Upper lobe of right lung (tissue), 1 donor: ENCODE data around the gene GPR55. TPM values are rescaled to one million over a fixed set of nuclear protein-coding genes. Genes with fewer than 3 reads are reported as not detected.

Experiments
- ATAC-seq: fragments of 200-7000 bp; cut with Tn5 transposase; one replicate; pipeline ENCODE4 v1.9.1; 2020; ENCODE audit warnings: mild to moderate bottlenecking, moderate library complexity
- DNase-seq: peaks from one replicate; pipeline ENCODE4 v3.0.0-alpha.2; 2020
- H3K27ac ChIP-seq: fragments of 200-600 bp; one replicate; pipeline ENCODE4 v1.8.0; 2022
- H3K27me3 ChIP-seq: fragments of 200-600 bp; one replicate; pipeline ENCODE4 v1.8.0; 2022; ENCODE audit warnings: mild to moderate bottlenecking
- H3K36me3 ChIP-seq: fragments of 200-600 bp; one replicate; pipeline ENCODE4 v1.8.0; 2022
- H3K4me1 ChIP-seq: fragments of 200-600 bp; one replicate; pipeline ENCODE4 v1.8.0; 2022
- H3K4me3 ChIP-seq: fragments of 200-600 bp; one replicate; pipeline ENCODE4 v1.8.0; 2022; ENCODE audit warnings: mild to moderate bottlenecking
- H3K9me3 ChIP-seq: fragments of 200-600 bp; one replicate; pipeline ENCODE4 v1.8.0; 2022
- intact Hi-C: fragments of 100-400 bp; cut with DNase I; formaldehyde crosslinking; loops from one replicate; pipeline ENCODE4 v1.11.0; 2022
- total RNA-seq: library from RNA; stranded (reverse); fragmentation: NEBNext Ultra II Directional; extraction: Animal tissue kit (Norgen Biotek cat#: 25700); gene quantifications from one replicate; pipeline ENCODE4 v1.2.1, GENCODE V29; 2021
- TF ChIP-seq, protein P1 (sequence below): fragments of 200-600 bp; IDR thresholded peaks from one replicate; pipeline ENCODE4 v1.8.0; 2022; ENCODE audit warnings: antibody characterized with exemption
- donor health status: DM: no; HTN: yes; CAD: no; lungs with severe emphysema.

Gene GPR55
- total RNA-seq, 1 donor from 2014 or later = 1.2 TPM

DNA sequence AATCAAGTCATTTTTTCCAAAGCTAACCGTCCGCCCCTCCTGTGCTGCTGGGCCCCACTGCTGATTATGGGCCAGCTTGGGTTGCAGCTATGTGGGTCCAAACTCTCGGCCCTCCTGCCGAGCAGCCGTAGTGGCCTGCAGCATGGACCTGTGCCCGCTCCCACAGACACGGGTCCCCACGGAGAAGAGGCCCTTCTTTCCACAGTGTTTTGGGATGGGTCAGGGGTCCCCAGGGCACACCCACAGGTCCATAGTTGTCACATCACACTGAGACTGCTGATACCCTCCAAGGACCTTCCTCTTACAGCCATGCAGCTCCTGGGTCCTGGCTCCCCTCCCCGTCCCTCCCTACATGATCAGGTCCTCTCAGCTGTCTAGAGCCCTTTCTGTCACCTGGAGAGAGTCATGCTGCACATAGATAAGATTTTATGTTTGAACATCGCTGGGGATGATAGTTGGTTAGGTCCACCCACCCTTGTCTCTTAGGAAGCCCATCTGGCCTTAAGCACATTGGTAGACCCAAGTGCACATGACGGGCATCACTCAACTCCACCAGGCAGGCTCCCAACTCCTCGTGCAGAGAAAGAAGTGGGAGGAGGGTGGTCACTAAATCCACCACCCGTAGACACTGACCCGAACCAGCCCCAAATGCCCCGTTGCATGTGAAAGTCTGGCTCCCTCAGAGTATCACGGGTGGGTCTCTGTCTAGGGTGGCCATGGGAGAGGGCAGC is 17.5 kb downstream of the GPR55 start:
- no peak overlapping the region for H3K27ac ChIP-seq
- no peak for ATAC-seq
- TF ChIP-seq, protein P1, sequence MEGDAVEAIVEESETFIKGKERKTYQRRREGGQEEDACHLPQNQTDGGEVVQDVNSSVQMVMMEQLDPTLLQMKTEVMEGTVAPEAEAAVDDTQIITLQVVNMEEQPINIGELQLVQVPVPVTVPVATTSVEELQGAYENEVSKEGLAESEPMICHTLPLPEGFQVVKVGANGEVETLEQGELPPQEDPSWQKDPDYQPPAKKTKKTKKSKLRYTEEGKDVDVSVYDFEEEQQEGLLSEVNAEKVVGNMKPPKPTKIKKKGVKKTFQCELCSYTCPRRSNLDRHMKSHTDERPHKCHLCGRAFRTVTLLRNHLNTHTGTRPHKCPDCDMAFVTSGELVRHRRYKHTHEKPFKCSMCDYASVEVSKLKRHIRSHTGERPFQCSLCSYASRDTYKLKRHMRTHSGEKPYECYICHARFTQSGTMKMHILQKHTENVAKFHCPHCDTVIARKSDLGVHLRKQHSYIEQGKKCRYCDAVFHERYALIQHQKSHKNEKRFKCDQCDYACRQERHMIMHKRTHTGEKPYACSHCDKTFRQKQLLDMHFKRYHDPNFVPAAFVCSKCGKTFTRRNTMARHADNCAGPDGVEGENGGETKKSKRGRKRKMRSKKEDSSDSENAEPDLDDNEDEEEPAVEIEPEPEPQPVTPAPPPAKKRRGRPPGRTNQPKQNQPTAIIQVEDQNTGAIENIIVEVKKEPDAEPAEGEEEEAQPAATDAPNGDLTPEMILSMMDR = no peak
- H3K27me3 ChIP-seq = no peaks in the 10 kb centered on the region
- peak; percentile 41 for DNase-seq
- no peak overlapping the region for H3K4me3 ChIP-seq
- no peaks in the 10 kb centered on the region for H3K9me3 ChIP-seq
- H3K4me1 ChIP-seq = no peaks in the 10 kb centered on the region
- H3K36me3 ChIP-seq = no peaks in the 10 kb centered on the region
- intact Hi-C loops = loop anchor here (10.0 kb wide), 1 partner anchor 77 kb away; no protein-coding TSS in a partner anchor

DNA sequence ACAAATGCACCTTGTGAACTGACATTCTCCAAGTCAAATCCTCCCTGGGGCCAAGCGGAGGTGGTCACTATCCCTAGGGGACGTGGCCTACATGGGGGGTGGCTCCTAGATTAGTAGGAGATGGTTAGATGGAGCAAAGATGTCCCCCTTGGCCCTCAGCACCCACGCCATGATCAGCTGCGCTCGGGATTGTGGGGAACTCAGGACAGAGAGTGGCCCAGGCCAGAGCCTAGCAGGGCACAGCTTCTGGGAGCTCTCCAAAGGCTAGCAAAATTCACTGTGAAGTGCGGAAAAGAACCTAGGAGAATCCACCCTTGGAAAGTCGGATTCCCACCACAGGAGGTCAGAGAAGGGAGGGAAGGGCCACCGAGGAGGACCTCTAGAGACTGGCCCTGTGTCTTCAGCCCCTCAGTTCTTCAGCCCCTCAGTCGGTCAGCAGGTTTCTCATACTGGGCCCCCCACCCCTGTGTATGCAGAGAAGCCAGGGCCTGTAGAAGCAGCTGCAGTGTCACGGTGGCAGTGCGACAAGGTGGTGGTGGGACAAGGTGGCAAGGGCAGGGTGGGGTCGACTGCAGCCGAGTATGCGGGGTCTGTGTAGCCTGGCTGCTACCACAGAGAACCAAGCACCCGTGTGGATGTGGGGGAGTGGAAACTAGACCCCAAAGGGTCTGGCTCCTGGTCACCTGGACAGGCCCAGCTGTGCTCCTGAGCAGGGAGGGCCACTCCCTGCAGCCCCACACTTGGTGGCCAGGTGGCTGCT is 18.4 kb downstream of the GPR55 start:
- no peaks in the 10 kb centered on the region for H3K27me3 ChIP-seq
- no peaks in the 10 kb centered on the region for H3K36me3 ChIP-seq
- TF ChIP-seq, protein P1 = no peak
- DNase-seq (peak; percentile 43), ATAC-seq (no peak)
- no peaks in the 10 kb centered on the region for H3K9me3 ChIP-seq
- intact Hi-C loops = loop anchor here (10.0 kb wide), 1 partner anchor 78 kb away; no protein-coding TSS in a partner anchor
- no peak overlapping the region for H3K4me3 ChIP-seq
- no peaks in the 10 kb centered on the region for H3K4me1 ChIP-seq
- H3K27ac ChIP-seq = no peak overlapping the region

DNA sequence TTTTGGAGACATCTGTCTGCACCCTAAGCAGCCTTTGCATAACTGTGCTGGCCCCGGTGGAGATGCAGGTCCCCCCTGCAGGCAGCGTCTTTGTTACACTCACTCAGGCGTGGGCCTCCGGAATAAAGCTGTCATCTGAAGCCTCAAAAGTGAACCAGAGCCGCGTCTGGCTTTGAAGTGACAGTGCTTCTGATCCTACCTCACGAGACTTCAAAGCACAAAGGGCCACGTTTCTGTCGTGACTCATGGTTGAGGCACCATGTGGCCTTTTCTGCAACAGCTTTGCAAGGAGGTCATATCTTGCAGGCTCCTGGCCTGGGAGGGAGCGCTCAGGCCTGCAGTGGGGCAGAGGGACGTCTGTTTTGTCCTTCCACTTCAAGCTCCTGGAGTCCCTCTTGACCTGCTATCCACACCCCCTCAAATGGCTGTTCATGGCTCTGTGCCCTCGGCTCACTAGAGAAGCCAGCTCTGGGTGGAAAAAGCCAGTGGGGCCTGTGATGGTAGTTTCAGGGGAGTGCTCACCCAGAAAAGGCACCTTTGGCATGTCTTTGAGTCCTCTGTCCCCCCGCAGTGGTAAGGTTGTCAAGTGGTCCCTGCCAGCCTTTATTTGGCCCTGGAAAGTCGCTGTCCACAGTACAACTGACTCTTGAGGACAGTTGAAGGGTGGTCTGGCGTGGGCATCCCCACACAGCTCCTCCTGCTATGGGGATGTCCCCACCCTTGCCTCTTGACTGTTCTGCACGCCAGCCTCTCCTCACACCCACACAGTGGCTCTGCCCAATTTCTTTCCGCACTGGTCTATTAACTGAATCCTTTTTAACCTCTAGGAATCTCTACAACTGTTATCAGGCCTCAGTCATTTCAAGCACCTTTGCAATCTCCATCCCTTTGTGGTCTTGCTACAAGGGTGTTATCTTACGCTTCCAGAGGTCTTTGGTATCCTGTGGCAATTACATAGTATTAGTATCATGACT is 19.3 kb downstream of the GPR55 start:
- Histone ChIP-seq H3K27ac (no peak overlapping the region), H3K36me3 (no peaks in the 10 kb centered on the region), H3K4me1 (no peaks in the 10 kb centered on the region), H3K9me3 (no peaks in the 10 kb centered on the region), H3K4me3 (no peak overlapping the region), H3K27me3 (no peaks in the 10 kb centered on the region)
- DNase-seq (peak; percentile 42), ATAC-seq (no peak)
- intact Hi-C loops = loop anchor here (10.0 kb wide), 1 partner anchor 79 kb away; no protein-coding TSS in a partner anchor
- TF ChIP-seq, protein P1 = no peak

DNA sequence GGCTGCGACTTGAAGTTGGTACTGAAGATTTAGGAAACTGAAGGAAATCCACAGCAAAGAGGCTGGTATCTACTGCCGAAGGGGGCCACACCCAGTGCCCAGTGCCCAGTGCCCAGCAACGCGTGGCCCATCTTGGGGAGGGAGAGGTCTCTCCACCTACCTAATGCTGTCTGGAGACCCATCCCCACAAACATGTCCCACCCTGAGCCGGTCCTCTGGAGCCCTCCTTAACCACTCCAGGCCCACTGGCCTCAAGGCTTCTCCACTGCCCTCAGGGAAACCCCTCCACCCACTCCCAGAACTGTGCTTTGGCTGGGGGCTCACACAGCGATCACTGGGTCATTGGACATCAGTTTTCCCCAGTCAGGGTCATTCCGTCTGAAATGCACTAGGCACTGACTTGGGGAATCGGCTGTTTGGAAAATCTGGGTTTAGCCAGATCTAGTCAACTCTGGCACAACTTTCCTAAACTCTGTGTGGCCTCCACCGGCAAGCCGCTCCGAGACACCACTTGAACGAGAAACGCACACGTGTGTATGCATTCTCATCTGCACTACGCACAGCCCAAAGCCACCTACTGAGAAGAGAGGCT is 20.1 kb downstream of the GPR55 start:
- Histone ChIP-seq H3K4me1 (no peaks in the 10 kb centered on the region), H3K4me3 (no peak overlapping the region), H3K36me3 (no peaks in the 10 kb centered on the region), H3K27me3 (no peaks in the 10 kb centered on the region), H3K27ac (no peak overlapping the region), H3K9me3 (no peaks in the 10 kb centered on the region)
- ATAC-seq (no peak), DNase-seq (peak; percentile 52)
- intact Hi-C loops = loop anchor here (10.0 kb wide), 1 partner anchor 80 kb away; no protein-coding TSS in a partner anchor
- TF ChIP-seq, protein P1 = no peak
